Body of pancreas (tissue), 4 donors: ENCODE measurements around the gene CBFA2T3.

ENCODE experiments used
- CTCF ChIP-seq, 7 experiments: fragments of 450-650 bp in 4 of 7; fragments of 200-600 bp in 3 of 7; sonication (generic) in 3 of 7; IDR thresholded peaks; one replicate each; pipeline ENCODE4 v1.5.1; 2016 to 2019; ENCODE audit warnings: antibody characterized with exemption in 7 of 7
- POLR2A ChIP-seq, 3 donors: fragments of 450-650 bp; IDR thresholded peaks; one replicate each; pipeline ENCODE4 v1.6.1; 2016; ENCODE audit warnings: antibody characterized with exemption in 3 of 3, mild to moderate bottlenecking in 2 of 3

- no peak for TF ChIP-seq CTCF (IDR thresholded peaks at IDR 0.05)
- no peak for TF ChIP-seq POLR2A (IDR thresholded peaks at IDR 0.05)
Observed at GRCh38 chr16:89009343-89010209, 32.6 kb upstream of the CBFA2T3 start.
